Loucy (cell line): ENCODE results near the gene SVEP1.

Experiments
- H2AFZ ChIP-seq: fragments of 200-600 bp; sonication (generic); 2 replicates; pipeline ENCODE4 v1.6.0; 2016; ENCODE audit warnings: antibody characterized with exemption, mild to moderate bottlenecking, low read length, moderate library complexity
- H3F3A ChIP-seq: fragments of 200-600 bp; 2 replicates; pipeline ENCODE4 v1.6.0; 2016; ENCODE audit warnings: antibody characterized with exemption, low read depth, mild to moderate bottlenecking
- H3K27me3 ChIP-seq: fragments of 200-600 bp; sonication (generic); 2 replicates; pipeline ENCODE4 v1.6.1; 2014; ENCODE audit warnings: low read length, mild to moderate bottlenecking; ENCODE audit not compliant: insufficient read depth, poor library complexity, severe bottlenecking
- H3K36me3 ChIP-seq: fragments of 200-600 bp; sonication (generic); 2 replicates; pipeline ENCODE4 v1.6.1; 2016; ENCODE audit warnings: low read length; ENCODE audit not compliant: insufficient read depth
- H3K4me1 ChIP-seq: fragments of 200-600 bp; sonication (generic); 2 replicates; pipeline ENCODE4 v1.5.1; 2014; ENCODE audit warnings: low read length, mild to moderate bottlenecking; ENCODE audit not compliant: insufficient read depth, poor library complexity, severe bottlenecking
- H3K4me2 ChIP-seq: fragments of 200-600 bp; sonication (generic); 2 replicates; pipeline ENCODE4 v1.6.0; 2014; ENCODE audit warnings: antibody characterized with exemption, low read length, low read depth, mild to moderate bottlenecking; ENCODE audit not compliant: poor library complexity, severe bottlenecking
- H3K4me3 ChIP-seq: fragments of 200-600 bp; sonication (generic); 2 replicates; pipeline ENCODE4 v1.5.1; 2014; ENCODE audit warnings: low read length, mild to moderate bottlenecking, mixed read lengths; ENCODE audit not compliant: poor library complexity, severe bottlenecking
- H3K79me2 ChIP-seq: fragments of 200-600 bp; sonication (generic); 2 replicates; pipeline ENCODE4 v1.6.1; 2014; ENCODE audit warnings: low read length; ENCODE audit not compliant: insufficient read depth
- H3K9ac ChIP-seq: fragments of 200-600 bp; sonication (generic); 2 replicates; pipeline ENCODE4 v1.6.0; 2014; ENCODE audit warnings: mild to moderate bottlenecking, low read depth, low read length, moderate library complexity; ENCODE audit not compliant: poor library complexity, severe bottlenecking
- H3K9me2 ChIP-seq: fragments of 200-600 bp; sonication (generic); replicated peaks from 2 replicates; pipeline ENCODE4 v1.6.1; 2016; ENCODE audit warnings: low read depth, low read length, mixed read lengths
- H3K9me3 ChIP-seq: fragments of 200-600 bp; sonication (generic); 2 replicates; pipeline ENCODE4 v1.6.1; 2014; ENCODE audit warnings: mild to moderate bottlenecking, antibody characterized with exemption, low read length, low read depth; ENCODE audit not compliant: insufficient read depth
- H4K20me1 ChIP-seq: fragments of 200-600 bp; sonication (generic); 2 replicates; pipeline ENCODE4 v1.6.0; 2014; ENCODE audit warnings: antibody characterized with exemption, low read length, mild to moderate bottlenecking; ENCODE audit not compliant: insufficient read depth, poor library complexity, severe bottlenecking
- EZH2phosphoT487 ChIP-seq: fragments of 200-600 bp; IDR thresholded peaks from 2 replicates; pipeline ENCODE4 v1.6.1; 2018; ENCODE audit warnings: antibody characterized with exemption, mild to moderate bottlenecking, moderate library complexity, borderline replicate concordance
- TF ChIP-seq, protein P1 (sequence below): fragments of 200-600 bp; sonication (generic); conservative IDR thresholded peaks from 2 replicates; pipeline ENCODE4 v1.5.1; 2014; ENCODE audit warnings: mild to moderate bottlenecking, antibody characterized with exemption, low read length

Gene SVEP1

DNA sequence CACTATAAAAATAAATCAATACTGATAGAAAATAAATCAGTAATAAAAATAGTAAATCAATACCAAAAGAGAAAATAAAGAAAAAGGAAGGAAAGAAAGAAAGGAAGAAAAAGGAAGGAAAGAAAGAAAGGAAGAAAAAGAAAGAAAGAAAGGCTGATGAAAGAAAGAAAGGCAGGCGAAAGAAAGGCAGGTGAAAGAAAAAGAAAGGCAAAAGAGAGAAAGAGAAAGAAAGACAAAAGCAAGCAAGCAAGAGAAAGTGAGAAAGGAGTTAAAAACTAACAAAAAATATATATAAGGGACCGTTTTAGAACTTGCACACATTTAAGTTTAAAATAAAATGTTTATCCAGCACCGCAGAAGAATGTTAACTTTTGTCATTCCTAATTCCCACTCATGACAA is 116.0 kb downstream of the SVEP1 start:
- Histone ChIP-seq H3K79me2 (no peaks in the 10 kb centered on the region), H3K4me3 (no peak overlapping the region), H3K9ac (no peak overlapping the region), H2AFZ (no peak overlapping the region), H3K27me3 (no peaks in the 10 kb centered on the region), H3K4me2 (no peak overlapping the region), H3K9me2 (no peaks in the 10 kb centered on the region), H3K9me3 (no peaks in the 10 kb centered on the region), H3K36me3 (no peaks in the 10 kb centered on the region), H3K4me1 (no peaks in the 10 kb centered on the region), H4K20me1 (no peaks in the 10 kb centered on the region), H3F3A (no peaks in the 10 kb centered on the region)
- no peak for TF ChIP-seq EZH2phosphoT487
- TF ChIP-seq, protein P1, sequence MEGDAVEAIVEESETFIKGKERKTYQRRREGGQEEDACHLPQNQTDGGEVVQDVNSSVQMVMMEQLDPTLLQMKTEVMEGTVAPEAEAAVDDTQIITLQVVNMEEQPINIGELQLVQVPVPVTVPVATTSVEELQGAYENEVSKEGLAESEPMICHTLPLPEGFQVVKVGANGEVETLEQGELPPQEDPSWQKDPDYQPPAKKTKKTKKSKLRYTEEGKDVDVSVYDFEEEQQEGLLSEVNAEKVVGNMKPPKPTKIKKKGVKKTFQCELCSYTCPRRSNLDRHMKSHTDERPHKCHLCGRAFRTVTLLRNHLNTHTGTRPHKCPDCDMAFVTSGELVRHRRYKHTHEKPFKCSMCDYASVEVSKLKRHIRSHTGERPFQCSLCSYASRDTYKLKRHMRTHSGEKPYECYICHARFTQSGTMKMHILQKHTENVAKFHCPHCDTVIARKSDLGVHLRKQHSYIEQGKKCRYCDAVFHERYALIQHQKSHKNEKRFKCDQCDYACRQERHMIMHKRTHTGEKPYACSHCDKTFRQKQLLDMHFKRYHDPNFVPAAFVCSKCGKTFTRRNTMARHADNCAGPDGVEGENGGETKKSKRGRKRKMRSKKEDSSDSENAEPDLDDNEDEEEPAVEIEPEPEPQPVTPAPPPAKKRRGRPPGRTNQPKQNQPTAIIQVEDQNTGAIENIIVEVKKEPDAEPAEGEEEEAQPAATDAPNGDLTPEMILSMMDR, result no peak

DNA sequence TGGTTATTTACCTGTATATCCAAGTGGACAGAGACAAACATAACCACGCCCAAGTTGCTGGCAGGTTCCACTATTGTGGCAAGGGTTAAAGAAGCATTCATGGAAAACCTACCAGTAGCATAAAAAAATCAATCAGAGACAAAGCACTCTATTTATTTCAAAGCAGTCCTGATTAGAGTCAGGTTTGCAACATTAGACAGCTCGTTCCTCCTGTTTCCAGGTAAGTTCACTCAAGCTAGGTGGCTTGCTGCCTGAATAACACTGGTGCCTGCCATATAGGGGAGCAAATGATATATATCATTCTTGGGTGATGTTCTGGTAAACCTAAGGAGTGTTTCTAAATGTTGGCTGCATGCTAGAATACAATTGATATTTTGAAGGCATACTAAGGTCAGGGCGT is 122.3 kb downstream of the SVEP1 start:
- no peaks in the 10 kb centered on the region for H3K27me3 ChIP-seq

DNA sequence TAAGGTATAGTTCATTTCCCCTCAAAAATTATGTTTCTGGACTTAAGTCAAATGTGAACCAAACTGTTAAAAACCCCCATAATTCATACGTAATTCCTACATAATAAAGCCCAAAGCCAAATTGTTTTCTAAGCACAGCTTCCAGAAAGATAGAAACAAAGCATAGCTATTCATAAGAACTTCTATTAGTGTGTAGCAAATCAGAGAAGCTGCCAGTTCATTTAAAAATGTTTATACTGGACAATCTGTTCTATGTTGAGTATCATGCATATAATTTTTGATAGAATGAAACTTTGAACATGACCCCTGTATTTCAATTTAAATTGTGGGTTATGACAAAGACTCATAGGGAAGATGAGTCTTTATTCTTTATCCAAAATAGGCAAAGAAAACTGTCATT is 122.9 kb downstream of the SVEP1 start:
- no peaks in the 10 kb centered on the region for H3K36me3 ChIP-seq
- no peaks in the 10 kb centered on the region for H4K20me1 ChIP-seq
- H3K9ac ChIP-seq, result no peak overlapping the region
- TF ChIP-seq, protein P1, result no peak
- no peak for TF ChIP-seq EZH2phosphoT487
- H3K4me3 ChIP-seq, result no peak overlapping the region
- H2AFZ ChIP-seq, result no peak overlapping the region
- H3K9me3 ChIP-seq, result no peaks in the 10 kb centered on the region
- H3K79me2 ChIP-seq, result no peaks in the 10 kb centered on the region
- H3K27me3 ChIP-seq, result no peaks in the 10 kb centered on the region
- H3K9me2 ChIP-seq, result no peaks in the 10 kb centered on the region
- no peaks in the 10 kb centered on the region for H3K4me1 ChIP-seq
- no peak overlapping the region for H3K4me2 ChIP-seq
- H3F3A ChIP-seq, result no peaks in the 10 kb centered on the region

More for the DNA sequence above, 122.3 kb downstream of the SVEP1 start:
- no peaks in the 10 kb centered on the region for H4K20me1 ChIP-seq
- TF ChIP-seq EZH2phosphoT487, result no peak
- TF ChIP-seq, protein P1, result no peak
- no peaks in the 10 kb centered on the region for H3K4me1 ChIP-seq
- no peak overlapping the region for H2AFZ ChIP-seq
- H3K4me3 ChIP-seq, result no peak overlapping the region
- H3K79me2 ChIP-seq, result no peaks in the 10 kb centered on the region
- no peak overlapping the region for H3K4me2 ChIP-seq
- H3F3A ChIP-seq, result no peaks in the 10 kb centered on the region
- no peak overlapping the region for H3K9ac ChIP-seq
- H3K9me2 ChIP-seq, result no peaks in the 10 kb centered on the region
- no peaks in the 10 kb centered on the region for H3K9me3 ChIP-seq
- H3K36me3 ChIP-seq, result no peaks in the 10 kb centered on the region
